Uterus (tissue), 2 donors: ENCODE results near the gene FRS3.

Experiments
- POLR2A ChIP-seq, 2 donors: fragments of 450-650 bp; IDR thresholded peaks; one replicate each; pipeline ENCODE4 v1.6.1; 2016; ENCODE audit warnings: antibody characterized with exemption in 2 of 2, mild to moderate bottlenecking in 1 of 2, moderate library complexity in 1 of 2
- TF ChIP-seq, protein P1 (sequence below), 4 experiments: fragments of 200-600 bp in 2 of 4; fragments of 450-650 bp in 2 of 4; sonication (generic) in 2 of 4; IDR thresholded peaks; one replicate each; pipeline ENCODE4 v1.5.1; 2016 to 2019; ENCODE audit warnings: antibody characterized with exemption in 4 of 4, mild to moderate bottlenecking in 2 of 4, moderate library complexity in 1 of 4

GRCh38 chr6:41756354-41756753, 23.3 kb downstream of the FRS3 start:
- TF ChIP-seq, protein P1, sequence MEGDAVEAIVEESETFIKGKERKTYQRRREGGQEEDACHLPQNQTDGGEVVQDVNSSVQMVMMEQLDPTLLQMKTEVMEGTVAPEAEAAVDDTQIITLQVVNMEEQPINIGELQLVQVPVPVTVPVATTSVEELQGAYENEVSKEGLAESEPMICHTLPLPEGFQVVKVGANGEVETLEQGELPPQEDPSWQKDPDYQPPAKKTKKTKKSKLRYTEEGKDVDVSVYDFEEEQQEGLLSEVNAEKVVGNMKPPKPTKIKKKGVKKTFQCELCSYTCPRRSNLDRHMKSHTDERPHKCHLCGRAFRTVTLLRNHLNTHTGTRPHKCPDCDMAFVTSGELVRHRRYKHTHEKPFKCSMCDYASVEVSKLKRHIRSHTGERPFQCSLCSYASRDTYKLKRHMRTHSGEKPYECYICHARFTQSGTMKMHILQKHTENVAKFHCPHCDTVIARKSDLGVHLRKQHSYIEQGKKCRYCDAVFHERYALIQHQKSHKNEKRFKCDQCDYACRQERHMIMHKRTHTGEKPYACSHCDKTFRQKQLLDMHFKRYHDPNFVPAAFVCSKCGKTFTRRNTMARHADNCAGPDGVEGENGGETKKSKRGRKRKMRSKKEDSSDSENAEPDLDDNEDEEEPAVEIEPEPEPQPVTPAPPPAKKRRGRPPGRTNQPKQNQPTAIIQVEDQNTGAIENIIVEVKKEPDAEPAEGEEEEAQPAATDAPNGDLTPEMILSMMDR (IDR thresholded peaks at IDR 0.05) = no peak
- TF ChIP-seq POLR2A (IDR thresholded peaks at IDR 0.05) = no peak
